K562 (cell line): ENCODE results near the gene GOLT1A. TPM values are rescaled to one million over a fixed set of nuclear protein-coding genes. Genes with fewer than 3 reads are reported as not detected.

Experiments used
- CTCF ChIP-seq, 3 experiments: IDR thresholded peaks in 2 of 3; conservative IDR thresholded peaks in 1 of 3; 2 replicates each; pipeline ENCODE4 v1.5.1; 2011 to 2012; ENCODE audit warnings: low read length in 3 of 3, mild to moderate bottlenecking in 3 of 3, control low read depth in 2 of 3, improper control_type of control experiment in 1 of 3, inconsistent platforms in 1 of 3, low read depth in 1 of 3, mixed read lengths in 1 of 3, moderate library complexity in 1 of 3; ENCODE audit not compliant: insufficient read depth in 2 of 3
- DEAF1 ChIP-seq: fragments of 450-650 bp; formaldehyde crosslinking; IDR thresholded peaks from 2 replicates; pipeline ENCODE4 v1.4.0; 2020; ENCODE audit warnings: mild to moderate bottlenecking, moderate library complexity
- E4F1 ChIP-seq: fragments of 250-450 bp; sonication (Bioruptor Pico); IDR thresholded peaks from 2 replicates; pipeline ENCODE4 v1.5.0; 2021; ENCODE audit warnings: mild to moderate bottlenecking, borderline replicate concordance
- NCOA4 ChIP-seq: fragments of 450-650 bp; IDR thresholded peaks from 2 replicates; pipeline ENCODE4 v1.6.1; 2018; ENCODE audit warnings: mild to moderate bottlenecking; ENCODE audit not compliant: partially characterized antibody
- NR4A1 ChIP-seq, 2 experiments: fragments of 250-450 bp in 1 of 2; fragments of 450-650 bp in 1 of 2; sonication (Bioruptor Pico) in 1 of 2; IDR thresholded peaks; 2 replicates each; pipeline versions ENCODE4 v1.4.0 to v1.6.1; 2016 to 2020; ENCODE audit warnings: mild to moderate bottlenecking in 2 of 2, missing compliant biosample characterization in 1 of 2, missing genetic modification characterization in 1 of 2, moderate library complexity in 1 of 2
- RAD21 ChIP-seq, 2 experiments: fragments of 250-450 bp in 1 of 2; fragments of 450-650 bp in 1 of 2; sonication (Bioruptor Pico) in 1 of 2; formaldehyde crosslinking in 1 of 2; IDR thresholded peaks in 1 of 2; conservative IDR thresholded peaks in 1 of 2; 2 replicates each; pipeline versions ENCODE4 v1.4.0 to v1.8.0; 2020 to 2022; ENCODE audit warnings: mild to moderate bottlenecking in 2 of 2, moderate library complexity in 1 of 2
- REST ChIP-seq, 2 experiments: fragments of 450-650 bp; formaldehyde crosslinking in 1 of 2; IDR thresholded peaks; 2 replicates each; pipeline versions ENCODE4 v1.4.0 to v1.6.1; 2014 to 2020; ENCODE audit warnings: mild to moderate bottlenecking in 2 of 2, borderline replicate concordance in 1 of 2, low read depth in 1 of 2
- STAG1 ChIP-seq: sonication (generic); formaldehyde crosslinking; IDR thresholded peaks from 2 replicates; pipeline ENCODE4 v1.5.0; 2020; ENCODE audit warnings: missing genetic modification reagents, borderline replicate concordance
- ZEB2 ChIP-seq: fragments of 450-650 bp; IDR thresholded peaks from 2 replicates; pipeline ENCODE4 v1.6.1; 2016
- ZNF586 ChIP-seq: fragments of 450-650 bp; formaldehyde crosslinking; conservative IDR thresholded peaks from 2 replicates; pipeline ENCODE4 v1.4.0; 2020; ENCODE audit warnings: mild to moderate bottlenecking, moderate library complexity
- polyA plus RNA-seq, 8 experiments: library from polyadenylated mRNA; depleted of rRNA in 4 of 8; stranded (reverse) in 5 of 8; unstranded in 3 of 8; fragments of >200 nt; fragmentation: Nextera tagmentation in 2 of 8; fragmentation: Illumina TruSeq in 1 of 8; extraction: Ambion mirVana in 2 of 8; extraction: Trizol in 1 of 8; gene quantifications; 2 replicates each; pipeline versions ENCODE4 v1.2.1 to v1.2.3, GENCODE V29; 2011 to 2014; ENCODE audit warnings: inconsistent platforms in 1 of 8, missing spikeins in 1 of 8
- total RNA-seq, 7 experiments: library from RNA; depleted of rRNA in 6 of 7; stranded (reverse); fragments of >200 nt in 6 of 7; fragmentation: Illumina TruSeq in 2 of 7; extraction: Trizol in 2 of 7; gene quantifications; 2 replicates each; pipeline versions ENCODE4 v1.2.1 to v1.2.3, GENCODE V29; 2011 to 2021; ENCODE audit warnings: low replicate concordance in 1 of 7

GOLT1A gene
- total and polyA plus RNA-seq, 9 of the 15 experiments (the other 6 are each of a cell fraction or from before 2014, with no cell fraction given), result not detected

- TF ChIP-seq NCOA4, result no peak
- peak; percentile 79; the same call in 1 of the 2 replicates for TF ChIP-seq REST (IDR thresholded peaks at IDR 0.05; ENCODE audit: borderline replicate concordance)
- TF ChIP-seq REST (CRISPR knock-in tag; IDR thresholded peaks at IDR 0.05; ENCODE audit: low read depth), result no peak
- no peak for TF ChIP-seq ZNF586 (CRISPR knock-in tag)
- TF ChIP-seq STAG1 (CRISPR knock-in tag), result peak; percentile 61; the same call in 1 of the 2 replicates
- peak; percentile 80 to 88 (median 84) for TF ChIP-seq CTCF (IDR thresholded peaks at IDR 0.05 in 2 of 3, conservative IDR thresholded peaks at IDR 0.05 in 1 of 3; ENCODE audit: insufficient read depth in 2 of 3, low read depth in 1 of 3, low read length in 3 of 3)
- TF ChIP-seq E4F1 (CRISPR knock-in tag), result no peak
- no peak for TF ChIP-seq ZEB2
- TF ChIP-seq RAD21 (CRISPR knock-in tag; conservative IDR thresholded peaks at IDR 0.05 in 1 of 2, IDR thresholded peaks at IDR 0.05 in 1 of 2), result peak; percentile 92
- peak; percentile 83 for TF ChIP-seq DEAF1 (CRISPR knock-in tag)
- TF ChIP-seq NR4A1 (CRISPR knock-in tag; IDR thresholded peaks at IDR 0.05), result no peak
- no peak for TF ChIP-seq NR4A1 (tag; IDR thresholded peaks at IDR 0.05)
These were observed 44.7 kb upstream of the GOLT1A start (continued) for GRCh38 chr1:204258213-204259115.
